Measurements from ENCODE around the gene GAB1. TPM values are rescaled to one million over a fixed set of nuclear protein-coding genes. Genes with fewer than 3 reads are reported as not detected.

Gene GAB1
- total RNA-seq: 10.2 and 24.4 TPM in 2 replicates

DNA sequence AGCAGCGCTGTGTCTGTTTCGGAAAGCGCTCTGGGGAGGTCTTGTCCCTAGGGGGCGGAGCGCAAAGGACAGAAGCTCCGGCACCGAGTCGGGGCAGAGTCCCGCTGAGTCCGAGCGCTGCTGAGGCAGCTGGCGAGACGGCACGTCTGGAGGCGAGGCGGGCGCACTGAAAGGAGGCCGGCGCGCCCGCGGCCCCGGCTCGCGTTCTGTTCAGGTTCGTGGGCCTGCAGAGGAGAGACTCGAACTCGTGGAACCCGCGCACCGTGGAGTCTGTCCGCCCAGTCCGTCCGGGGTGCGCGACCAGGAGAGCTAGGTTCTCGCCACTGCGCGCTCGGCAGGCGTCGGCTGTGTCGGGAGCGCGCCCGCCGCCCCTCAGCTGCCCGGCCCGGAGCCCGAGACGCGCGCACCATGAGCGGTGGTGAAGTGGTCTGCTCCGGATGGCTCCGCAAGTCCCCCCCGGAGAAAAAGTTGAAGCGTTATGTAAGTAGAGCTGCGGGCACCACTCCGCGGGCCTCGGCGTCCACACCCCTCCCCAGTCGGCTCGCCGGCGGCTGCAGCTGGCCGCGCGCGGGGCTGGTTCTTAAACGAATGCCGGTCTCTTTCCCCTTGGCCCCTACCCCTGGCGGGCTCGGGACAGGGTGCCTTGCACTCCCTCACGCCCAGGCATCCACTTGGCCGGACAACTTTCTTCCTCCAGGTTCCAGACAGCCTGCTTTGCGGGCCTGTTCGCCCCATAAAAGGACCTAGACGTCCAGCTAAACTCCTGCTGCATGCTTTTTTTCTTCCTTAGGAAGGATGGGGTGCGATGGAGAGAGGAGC, at the start of gene GAB1:
GAB1 (plus strand) TSS at position 96 of the 819 bp plus-strand sequence; CDS start at position 409, 313 bp downstream.
- DNase-seq (ENCODE audit: low read depth in 2 of 2): peak; percentile 88 to 93

DNA sequence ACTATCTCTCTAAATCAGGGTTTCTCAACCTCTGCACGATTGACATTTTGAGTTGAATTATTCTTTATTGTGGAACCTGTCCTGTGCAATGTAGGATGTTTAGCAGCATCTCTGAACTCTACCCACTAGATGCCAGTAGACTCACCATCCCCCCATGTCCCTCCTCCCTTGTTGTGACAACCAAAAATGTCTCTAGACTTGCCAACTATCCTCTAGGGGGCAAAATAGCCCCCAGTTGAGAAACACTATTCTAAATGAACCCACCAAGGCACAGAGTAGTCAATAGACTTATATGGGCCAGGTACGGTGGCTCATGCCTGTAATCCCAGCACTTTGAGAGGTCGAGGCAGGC, 49.1 kb upstream of the GAB1 start:
- no peak for DNase-seq (ENCODE audit: low read depth in 2 of 2)

DNA sequence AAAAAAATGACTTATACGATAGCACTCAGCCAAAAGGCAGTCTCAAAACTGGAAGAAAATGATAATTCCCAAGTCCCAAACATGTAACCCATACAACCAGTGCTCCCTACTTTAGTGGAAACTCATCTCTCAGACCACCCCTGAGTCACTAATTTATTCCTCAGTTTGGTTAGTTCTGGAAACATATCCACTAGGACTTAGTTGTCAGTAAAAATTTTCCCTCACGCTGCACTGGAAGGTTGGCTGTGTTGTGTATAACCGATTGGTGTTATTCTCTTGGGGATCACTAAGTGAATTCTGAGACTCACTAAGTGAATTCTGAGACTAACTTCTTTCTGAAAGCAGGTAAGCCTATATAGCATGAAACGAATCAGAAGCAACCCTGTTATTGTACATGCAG, 48.5 kb upstream of the GAB1 start:
- DNase-seq (ENCODE audit: low read depth in 2 of 2): no peak

DNA sequence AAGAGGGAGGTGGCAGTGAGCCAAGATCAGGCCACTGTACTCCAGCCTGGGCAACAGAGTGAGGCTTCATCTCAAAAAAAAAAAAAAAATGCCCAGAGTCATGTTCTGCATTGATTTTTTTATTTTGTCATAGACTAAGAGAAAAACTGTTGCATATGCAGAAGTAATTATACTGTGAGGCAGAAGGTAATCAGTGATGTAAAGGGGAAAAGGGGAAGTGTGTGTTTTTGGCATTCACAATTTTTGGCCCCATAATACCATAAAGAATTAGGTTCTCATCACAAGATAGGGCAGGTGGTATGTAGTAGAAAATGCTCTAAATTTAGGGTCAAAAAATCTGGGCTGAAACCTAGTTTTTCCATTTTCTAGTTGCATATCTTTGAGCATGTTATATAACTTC, 47.3 kb upstream of the GAB1 start:
- DNase-seq (ENCODE audit: low read depth in 2 of 2): no peak

DNA sequence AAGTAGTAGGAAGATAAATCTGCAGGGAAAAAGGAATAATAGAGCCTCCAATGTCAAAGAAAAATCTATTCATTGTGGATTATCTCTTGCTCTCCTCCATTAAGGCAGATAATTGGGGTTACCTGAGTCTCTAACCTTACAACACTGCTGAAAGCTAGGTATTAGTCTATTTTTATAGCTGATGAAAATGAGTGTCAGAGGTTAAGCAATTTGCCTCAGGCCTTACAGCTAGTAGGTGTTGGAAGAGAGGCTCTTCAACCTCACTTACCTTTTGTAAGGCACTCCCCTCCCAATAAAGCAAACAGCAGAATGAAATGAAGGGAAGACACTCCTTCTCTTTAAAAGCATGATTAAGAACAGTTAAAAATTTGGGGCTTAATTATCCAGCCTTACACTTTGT, 45.4 kb upstream of the GAB1 start:
- no peak for DNase-seq (ENCODE audit: low read depth in 2 of 2)

DNA sequence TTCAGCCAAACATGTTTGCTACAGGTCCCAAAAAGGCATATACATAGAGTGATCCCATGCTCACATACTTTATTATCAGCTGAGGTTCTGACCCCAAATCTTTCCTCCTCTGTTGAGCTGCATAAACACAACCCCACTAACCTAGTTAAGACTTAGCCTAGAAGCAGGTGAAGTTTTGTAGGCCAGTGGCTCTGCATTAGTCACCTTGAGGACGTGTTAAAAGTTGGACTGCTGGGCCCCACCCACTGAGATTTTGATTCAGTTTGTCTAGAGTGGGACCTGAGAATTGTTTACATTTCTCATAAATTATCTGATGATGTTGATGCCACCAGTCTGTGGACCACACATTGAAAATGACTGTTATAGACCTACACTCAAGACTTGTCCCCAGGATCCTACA, 43.8 kb upstream of the GAB1 start:
- no peak for DNase-seq (ENCODE audit: low read depth in 2 of 2)

DNA sequence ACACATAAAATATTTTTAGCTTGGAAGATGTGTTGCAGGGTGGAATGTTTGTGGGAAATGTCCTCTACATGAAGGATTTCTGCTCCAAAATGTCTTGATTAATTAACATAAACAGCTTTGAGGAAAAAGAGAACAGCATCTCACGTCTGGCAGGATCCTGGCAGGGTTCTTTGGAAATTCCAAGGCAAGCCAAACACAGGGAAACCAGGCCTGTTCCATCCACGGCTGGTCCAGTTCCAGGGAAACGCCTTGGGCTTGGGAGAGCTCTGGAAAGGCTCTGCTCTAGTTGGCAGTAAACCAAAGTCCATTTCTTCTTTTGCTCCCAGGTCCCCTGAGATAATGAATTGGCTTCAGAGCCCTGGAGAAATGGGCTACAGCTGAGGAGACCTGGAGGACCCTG, 42.4 kb upstream of the GAB1 start:
- DNase-seq (ENCODE audit: low read depth in 2 of 2): no peak

DNA sequence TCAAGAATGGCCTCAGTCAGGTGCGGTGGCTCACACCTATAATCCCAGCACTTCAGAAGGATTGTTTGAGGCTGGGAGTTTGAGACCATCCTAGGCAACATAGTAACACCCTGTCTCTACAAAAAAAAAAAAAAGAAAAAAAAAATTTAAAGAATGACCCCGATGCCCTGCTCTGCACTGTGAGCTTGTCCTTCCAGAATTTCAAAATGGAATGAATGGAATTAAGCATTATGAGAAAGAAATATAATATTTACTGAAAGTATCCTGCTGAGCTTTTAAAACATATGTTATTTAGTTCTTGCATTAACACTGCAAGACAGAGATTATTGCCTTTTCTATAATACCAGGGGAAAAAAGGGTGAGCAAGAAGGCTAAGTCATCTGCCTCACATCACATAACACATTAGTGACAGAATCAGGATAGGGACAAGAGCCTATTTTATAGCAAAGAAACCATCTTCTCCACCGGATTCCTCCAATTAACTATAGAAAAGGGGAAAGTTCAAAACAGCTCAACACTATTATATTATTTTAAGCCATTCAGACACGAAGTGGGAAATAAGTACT, 41.9 kb upstream of the GAB1 start:
- no peak for DNase-seq (ENCODE audit: low read depth in 2 of 2)

DNA sequence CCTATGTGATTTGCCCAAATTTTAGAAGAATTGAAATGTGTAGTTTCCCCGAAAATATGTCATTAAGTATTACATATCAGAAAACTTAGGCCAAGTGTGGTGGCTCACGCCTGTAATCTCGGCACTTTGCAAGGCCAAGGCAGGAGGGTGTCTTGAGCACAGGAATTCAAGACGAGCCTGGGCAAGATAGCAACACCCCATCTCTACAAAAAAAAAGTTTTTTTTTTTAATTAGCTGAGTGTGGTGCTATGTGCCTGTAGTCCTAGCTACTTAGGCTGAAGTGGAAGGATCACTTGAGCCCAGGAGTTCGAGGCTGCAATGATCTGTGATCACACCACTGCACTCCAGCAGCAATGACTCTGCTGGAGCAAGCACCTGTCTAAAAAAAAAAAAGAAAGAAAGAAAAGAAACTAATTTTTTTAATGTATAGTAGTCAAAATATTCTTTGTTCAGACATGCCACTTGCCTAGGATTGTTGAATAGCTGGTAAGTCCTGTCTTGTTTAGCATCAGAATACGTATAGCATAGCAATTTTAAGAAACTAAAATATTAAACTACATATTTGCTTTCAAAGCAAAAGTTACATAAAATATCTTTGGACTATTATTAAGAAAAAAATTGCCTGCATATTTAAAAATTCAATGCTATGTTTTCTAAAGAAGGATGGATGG, 40.1 kb upstream of the GAB1 start:
- DNase-seq (ENCODE audit: low read depth in 2 of 2): no peak

DNA sequence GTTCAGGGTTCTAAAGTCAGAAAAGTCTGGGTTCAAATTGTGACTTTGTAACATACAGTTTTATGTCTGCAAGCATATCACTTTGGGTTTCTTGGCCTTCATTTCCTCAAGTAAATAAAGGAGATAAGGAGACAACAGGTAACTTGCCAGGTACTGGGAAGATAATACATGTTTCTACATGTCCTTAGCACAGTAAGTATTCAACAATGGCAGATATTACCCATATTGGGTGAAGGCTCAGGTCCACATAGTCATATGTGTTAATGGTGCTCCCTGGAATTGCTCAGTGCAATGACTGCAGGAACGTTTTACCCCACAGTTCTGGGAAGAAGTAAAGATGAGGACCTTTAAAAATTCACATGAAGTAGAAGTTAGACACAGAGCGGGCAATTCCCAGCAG, 35.8 kb upstream of the GAB1 start:
- no peak for DNase-seq (ENCODE audit: low read depth in 2 of 2)

DNA sequence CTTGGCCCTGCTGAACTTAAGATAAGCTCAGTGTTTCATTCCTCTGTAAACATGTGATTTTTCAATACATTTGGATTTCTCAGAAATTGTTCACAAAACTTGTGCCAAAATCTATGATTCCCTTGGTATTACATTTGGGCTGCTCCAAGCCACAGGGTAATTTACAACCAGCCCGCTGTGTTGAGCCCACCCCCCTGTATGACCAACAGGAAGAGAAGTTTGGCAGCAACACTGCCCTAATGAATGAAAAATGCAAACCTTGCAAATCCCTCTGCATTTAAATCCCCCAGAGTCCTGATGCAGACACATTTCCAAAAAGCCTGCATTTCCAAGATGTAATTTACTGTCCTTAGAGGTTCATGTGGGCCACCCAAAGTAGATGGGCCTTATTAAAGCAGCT, 34.1 kb upstream of the GAB1 start:
- peak in 1 of 2 donors; percentile 68 for DNase-seq (ENCODE audit: low read depth in 2 of 2)

DNA sequence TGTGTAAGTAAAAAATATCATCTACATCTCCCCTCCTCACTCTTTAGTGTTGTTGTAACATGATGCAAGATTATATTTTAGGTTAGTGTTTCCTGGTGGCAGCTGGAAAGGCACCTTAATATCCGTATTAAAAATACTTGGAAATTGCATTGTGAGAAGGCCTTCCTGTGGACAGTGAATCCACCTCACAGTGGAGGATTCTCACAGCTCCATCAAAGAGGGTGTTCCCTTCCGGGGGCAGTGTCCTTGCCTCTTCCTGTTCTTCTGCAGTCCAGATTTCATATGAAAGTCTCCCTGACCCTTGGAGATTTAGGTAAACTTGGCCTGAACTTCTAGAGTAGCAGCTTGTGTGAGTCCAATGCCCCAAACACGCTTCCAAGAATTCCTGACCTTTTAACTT, 29.9 kb upstream of the GAB1 start:
- no peak for DNase-seq (ENCODE audit: low read depth in 2 of 2)

DNA sequence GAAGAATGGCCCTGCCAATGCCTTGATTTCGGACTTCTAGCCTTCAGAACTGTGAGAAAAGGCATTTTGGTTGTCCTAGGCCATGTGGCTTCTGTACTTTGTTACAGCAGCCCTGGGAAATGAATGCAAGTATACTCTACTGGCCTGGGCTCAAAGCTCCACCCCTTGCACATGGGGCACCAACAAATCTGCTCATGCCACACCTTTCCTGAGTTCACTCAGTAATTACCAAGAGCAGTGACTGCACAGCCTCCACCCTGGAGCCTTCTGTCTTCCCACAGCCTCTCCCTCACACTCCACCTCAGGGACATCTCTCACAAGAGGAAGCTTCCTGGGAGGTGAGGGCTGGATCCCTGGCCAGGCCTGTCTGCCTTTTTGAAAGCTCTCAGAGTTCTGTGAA, 29.1 kb upstream of the GAB1 start:
- DNase-seq (ENCODE audit: low read depth in 2 of 2): no peak

DNA sequence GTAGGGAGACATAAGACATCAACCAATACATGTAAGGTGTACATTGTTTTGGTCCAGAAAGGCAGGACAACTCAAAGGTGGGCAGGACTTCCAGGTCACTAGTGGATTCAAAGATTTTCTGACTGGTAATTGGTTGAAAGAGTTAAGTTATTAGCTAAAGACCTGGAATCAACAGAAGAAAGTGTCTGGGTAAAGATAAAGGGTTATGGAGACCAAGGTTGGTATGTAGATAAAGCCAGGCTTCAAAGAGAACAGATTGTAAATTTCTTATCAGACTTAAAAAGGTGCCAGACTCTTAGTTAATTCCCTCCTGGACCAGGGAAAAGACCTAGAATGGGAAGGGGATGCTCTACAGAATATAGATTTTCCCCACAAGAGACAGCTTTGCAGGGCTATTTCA, 28.3 kb upstream of the GAB1 start:
- no peak for DNase-seq (ENCODE audit: low read depth in 2 of 2)

DNA sequence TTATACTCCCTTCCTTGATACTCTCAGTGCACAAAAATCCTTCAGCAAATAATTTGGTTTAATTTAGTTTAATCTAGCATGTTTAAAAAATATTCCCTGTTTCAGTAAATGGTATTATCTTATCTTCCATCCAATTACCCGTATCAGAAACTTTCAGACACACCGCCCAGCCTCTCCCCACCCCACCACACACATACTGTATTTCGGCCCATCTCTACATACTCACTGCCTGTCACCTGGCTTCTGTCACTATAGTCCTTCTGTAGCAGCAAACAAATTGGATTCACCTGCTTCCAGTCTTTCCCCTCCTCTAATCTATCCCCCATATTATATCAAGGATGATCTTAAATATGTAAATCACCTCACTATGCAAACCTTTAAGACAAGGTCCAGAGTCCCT, 24.8 kb upstream of the GAB1 start:
- DNase-seq (ENCODE audit: low read depth in 2 of 2): no peak

DNA sequence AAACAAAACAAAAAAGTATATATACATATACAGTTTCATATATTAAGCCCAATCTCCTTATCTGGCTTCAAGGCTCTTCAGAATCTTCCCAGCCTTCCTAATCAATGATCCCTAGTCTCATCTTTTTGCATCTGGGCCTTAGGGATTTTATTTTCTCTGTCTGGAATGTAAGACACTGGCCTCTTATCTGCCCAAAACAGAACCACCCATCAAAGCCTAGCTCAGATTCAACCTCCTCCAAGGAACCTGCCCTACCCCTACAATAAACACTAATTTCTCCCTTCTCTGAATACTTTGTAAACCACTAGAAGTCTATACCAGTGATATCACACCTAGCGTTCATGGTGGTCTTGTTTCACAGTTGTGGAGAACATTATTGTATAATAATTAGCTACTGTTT, 23.2 kb upstream of the GAB1 start:
- DNase-seq (ENCODE audit: low read depth in 2 of 2): no peak

DNA sequence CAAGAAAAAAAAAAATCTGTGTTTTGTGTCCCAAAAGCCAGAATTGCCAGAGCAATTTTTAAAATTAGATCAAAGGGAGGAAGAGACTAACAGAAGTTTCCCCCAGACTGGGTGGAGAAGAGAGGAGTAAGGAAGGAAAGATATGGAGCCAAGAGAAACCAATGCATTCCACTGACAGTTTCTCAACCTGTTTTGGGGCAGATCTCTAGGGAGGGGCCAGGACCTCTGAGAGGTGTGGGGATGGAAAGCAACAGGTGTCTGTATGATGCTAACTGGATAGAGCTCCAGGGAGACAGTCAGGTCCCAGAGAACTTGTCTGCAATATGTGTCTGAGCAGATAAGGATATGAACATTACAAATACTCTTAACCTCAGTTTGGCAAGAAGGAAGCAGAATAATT, 22.7 kb upstream of the GAB1 start:
- no peak for DNase-seq (ENCODE audit: low read depth in 2 of 2)

DNA sequence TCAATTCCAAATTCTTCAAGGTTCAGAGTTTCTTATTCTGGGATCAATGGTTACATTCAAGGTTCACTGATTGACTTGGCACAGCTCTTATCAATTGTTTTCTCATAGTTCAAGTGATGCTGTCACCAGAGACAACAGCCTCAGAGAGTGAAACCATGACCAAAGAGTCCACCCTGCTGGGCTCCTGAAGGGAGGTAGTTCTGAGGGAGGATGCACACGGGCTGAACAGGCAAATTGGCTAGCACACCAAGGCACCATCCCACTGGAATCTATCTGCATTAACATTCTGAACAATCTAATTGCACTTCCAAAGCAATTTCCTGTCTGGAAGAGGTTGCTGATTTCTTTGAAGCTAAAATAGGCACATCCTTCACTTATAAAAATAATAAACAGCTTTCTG, 16.6 kb upstream of the GAB1 start:
- DNase-seq (ENCODE audit: low read depth in 2 of 2): no peak

DNA sequence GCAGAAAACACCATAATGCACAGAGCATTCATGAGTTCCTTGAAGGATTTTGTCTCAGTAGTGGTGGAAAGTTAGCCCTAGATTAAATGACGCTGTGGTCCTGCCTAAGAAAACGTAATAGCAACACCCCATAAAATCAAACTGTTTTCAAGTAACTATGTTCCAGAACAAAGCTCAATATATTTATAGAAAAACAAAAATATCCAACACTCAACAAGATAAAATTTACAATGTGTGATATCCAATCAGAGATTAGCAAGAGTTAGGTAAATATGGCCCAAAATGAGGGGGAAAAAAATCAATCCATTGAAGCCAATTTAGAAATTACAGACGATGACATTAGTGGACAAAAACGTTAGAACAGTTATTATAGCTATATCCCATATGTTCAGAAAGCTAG, 9.9 kb upstream of the GAB1 start:
- DNase-seq (ENCODE audit: low read depth in 2 of 2): no peak

DNA sequence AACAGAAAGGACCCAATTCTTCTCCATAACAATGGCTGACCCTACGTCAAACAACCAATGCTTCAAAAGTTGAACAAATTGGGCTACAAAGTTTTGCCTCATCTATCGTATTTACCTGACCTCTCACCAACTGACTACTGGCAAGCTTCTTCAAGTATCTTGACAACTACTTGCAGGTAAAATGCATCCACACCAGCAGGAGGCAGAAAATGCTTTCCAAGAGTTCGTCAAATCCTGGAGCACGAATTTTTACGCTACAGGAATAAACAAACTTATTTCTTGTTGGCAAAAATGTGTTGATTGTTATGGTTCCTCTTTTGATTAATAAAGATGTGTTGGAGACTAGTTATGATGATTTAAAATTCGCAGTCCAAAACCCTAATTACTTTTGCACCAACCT, 6.7 kb upstream of the GAB1 start:
- DNase-seq (ENCODE audit: low read depth in 2 of 2): no peak

DNA sequence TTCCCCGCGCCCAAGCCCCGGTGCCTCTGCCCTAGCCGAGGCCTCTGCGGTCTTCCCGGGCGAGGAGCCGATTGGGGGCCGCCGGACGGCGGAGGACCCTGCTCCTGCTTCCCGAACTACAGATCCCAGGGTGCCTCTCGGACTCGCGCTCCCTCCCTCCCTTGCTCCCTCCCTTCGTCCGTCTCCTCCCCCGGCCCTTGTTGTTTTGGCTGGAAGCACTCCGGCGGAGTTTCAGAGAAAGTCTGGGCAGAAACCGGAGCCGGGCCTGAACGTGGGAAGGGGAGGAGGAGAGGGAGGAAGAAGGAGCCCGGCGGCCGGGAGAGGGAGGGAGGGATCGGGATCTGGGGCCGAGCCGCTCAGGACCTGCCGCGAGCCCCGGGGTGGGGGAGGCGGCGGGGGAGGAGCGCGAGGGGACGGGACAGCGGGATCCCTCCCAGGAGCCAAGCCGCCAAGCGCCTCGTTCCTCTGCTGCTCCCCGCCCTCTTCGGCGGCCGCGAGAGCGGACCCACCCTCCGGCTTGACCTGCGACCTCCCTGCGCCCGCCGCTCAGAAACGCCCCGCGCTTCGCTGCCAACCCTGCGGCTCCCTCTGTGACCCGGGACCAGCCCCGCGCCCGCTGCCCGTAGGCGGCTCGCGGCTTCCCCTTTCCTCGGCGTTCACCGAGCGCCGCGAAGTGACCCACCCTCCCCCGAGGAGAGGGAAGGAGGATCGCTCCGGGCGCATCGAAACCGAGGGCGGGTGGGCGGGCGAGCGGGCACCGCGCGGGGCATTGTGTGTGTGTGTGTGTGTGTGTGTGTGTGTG, 496 bp upstream of the GAB1 start:
- peak; percentile 87 to 89 for DNase-seq (ENCODE audit: low read depth in 2 of 2)

DNA sequence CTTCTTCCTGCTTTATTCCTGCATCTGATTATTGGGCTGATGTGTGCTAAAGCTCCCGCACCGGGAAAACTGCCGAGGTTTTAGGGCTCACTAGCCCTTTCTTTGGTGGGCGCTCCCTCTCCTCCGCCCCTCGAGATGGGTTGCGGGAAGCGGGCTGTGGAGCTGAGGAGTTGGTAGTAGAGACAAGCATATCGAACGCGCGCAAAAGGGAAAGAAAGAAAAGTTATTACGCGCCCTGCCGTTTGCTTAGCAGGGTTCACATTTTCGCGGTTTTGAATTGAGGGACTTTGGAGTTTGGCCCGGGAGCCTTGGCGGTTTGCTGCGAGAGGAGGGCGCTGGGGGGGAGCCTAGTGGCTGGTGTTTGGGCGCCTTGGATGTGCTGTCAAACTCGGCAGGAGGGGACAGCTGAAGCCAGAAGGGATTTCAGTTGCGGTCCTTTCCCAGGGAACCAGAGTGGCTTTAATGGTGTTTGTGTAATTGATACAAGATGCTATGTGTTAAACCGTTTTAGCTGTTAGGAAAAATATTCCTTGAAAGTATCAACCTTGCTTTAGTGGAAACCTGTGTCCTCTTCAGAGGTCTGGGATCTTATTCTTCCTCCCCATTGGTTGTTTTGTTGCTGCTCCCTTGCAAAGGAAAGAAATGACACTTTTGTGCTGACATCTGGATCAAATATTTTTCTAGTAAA, 1.1 kb downstream of the GAB1 start:
- peak; percentile 33 to 48 for DNase-seq (ENCODE audit: low read depth in 2 of 2)

All from lung microvascular endothelial cell (primary cell).